GDM1 (cell line): ENCODE results near the gene GFRA1.

Experiments
- DNase-seq: peaks from one replicate; lab custom pipeline; 2025; lab: John Stamatoyannopoulos, UW

Gene GFRA1

DNA sequence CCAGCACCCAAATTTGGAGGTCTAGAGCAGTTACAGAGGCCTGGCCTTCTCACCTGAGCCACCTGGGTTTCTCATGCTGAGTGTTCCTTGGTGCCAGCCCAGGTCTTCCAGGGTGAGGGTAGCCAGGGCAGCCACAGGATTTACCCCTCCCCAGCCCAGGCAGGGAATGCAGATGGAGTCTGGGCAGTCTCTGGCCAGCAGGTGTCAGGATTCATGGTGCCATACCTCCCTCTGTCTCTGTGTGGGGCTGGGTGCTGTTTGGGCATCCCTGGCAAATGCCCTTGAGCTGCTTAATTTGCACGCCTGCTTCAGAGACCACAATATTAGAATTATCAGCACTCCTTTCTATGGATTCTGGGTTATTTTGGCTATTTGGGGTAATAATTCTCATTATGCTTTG, 246.7 kb downstream of the GFRA1 start:
- DNase-seq = no peak

DNA sequence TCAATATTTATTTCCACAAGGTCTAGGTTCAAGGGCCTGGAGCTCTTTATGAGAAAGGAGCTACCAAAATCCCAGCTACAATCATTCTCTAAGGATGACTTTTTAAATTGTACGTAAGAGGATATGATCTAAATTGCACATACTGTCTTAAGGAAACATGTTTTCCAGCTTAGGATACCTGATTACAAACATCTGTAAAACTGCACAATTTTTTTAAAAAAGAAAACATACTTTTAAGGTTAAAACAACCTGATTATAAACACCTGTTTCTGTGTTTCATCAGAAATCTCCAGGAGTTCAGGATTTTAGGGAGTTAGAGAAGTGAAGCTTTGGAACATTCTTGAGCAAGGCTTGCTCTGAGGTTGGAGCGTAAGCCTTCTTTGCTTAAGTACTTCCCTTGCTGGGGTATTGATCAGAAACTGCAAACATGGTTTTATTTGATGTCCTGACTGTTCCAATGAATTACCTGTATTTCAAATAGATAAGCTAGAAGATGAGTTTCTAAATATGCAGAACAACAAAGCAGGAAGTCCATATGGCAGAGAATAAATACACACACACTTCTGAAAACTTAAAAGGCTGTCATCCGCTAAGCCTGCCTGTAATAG, 248.6 kb downstream of the GFRA1 start:
- DNase-seq = no peak

DNA sequence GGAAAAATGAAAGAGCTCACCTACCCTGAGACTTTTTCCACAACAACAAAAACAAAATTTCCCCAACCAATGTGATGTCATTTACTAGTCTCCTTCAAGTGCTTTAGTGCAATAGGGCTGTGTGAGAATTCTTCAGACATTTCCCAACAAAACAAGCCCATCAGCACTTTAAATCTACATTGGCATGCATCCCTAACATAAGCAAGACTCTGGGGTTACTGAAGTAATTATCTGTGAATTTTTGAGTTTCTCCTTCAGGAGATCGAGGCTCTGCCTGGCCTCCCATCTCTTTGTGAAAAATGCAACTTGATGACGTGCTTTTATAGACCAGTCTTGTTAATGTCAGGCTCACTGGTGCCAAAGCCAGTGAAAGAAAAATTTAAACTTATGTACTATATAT, 255.6 kb downstream of the GFRA1 start:
- no peak for DNase-seq

DNA sequence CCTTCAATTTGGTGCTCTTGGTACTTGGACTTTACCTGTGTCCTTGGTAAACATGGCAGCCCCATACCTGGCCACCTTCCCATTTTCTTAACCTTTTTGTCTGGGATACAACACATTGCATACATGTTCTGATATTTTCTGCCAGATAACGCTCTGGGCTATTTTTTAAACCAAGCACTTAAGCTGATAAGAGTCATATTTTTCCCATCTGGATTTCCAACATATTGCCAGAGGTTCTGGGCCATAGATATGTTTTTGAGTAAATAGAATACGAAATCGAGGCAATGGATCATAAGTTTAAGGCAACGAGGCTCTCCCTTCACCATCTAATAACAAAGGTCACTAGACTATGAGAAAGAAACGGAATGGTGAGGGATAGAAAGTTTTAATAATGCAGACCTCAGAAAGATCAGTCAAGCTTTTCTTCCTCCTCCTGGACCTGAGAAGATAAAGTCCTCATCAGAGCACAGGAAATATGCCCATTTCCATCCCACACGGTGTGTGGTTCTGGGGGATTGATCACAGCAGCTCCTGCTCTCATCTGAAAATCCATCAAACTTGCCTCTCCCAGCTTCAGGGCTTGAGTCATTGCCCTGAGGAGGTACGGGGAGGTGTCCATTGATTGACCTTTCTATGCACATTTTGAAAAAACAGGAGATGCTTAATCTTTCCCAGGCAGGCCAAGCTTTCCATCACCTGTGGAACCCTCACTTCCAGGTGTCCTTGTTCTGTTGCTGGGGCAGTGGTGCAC, 257.2 kb downstream of the GFRA1 start:
- no peak for DNase-seq

DNA sequence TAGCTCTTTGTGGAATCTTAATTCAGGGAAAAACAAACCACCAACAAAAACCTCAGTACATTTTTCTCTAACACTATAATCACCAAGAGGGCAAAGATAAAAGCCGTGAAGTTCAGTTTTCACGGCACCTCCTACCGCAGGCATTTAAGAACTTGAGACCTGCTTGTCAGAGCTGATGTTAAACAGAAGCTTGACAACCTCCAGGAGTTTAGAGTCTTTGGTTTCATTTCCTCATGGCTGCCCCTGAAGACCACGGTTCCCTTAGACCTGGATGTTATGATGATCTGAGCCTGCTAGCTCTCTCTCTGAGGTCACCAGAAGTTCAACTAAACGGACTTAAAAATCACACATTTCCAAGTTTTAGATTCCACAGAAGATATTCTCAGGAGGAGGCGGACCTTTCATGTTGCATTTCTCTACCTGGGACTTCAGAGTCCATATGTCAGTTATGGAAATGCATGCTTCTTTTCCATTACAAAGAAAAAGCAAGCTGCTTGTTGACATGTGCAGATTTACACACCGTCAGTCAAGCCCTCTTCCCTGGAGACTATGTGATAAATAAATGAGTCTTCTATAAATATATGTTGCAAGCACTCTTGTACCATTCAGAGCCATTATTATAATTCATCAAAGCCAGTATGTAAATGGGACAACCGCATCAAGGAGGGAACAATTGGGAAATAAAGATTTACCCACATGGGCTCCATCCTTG, 258.0 kb downstream of the GFRA1 start:
- no peak for DNase-seq

DNA sequence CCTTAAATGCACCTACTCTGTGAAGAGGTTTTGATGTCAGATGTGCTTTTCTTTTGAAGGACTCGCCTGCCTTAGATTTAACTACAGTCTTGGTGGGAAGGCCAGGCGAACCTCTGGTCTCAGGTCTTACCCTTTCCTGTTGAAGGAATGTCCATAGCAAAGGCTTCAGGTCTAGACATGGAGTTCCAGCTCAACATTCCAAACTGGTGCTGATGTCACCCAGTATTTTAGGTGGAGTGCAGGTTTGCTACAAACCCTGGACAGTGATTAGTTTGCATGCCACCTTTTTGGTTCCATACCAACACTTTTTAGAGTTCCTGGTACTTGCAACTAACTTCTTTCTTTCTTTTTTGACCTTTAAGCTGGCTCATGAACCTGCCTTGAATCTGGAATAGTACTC, 258.7 kb downstream of the GFRA1 start:
- no peak for DNase-seq

DNA sequence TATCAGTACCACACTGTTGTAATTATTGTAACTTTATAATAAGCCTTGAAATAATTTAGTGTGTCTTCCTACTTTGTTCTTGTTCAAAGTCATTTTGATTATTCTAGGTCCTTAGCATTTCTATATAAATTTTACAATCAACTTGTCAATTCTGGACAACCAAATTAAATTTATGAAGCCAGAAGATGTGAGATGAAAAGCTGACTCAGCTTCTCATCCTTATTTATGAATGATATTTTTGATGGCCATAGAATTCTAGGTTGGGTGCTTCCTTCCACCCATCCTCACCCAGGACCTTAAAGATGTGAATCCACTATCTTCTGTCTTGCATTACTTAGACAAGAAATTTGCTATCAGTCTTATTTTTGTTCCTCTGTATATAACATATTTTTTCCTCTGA, 261.1 kb downstream of the GFRA1 start:
- DNase-seq = no peak

DNA sequence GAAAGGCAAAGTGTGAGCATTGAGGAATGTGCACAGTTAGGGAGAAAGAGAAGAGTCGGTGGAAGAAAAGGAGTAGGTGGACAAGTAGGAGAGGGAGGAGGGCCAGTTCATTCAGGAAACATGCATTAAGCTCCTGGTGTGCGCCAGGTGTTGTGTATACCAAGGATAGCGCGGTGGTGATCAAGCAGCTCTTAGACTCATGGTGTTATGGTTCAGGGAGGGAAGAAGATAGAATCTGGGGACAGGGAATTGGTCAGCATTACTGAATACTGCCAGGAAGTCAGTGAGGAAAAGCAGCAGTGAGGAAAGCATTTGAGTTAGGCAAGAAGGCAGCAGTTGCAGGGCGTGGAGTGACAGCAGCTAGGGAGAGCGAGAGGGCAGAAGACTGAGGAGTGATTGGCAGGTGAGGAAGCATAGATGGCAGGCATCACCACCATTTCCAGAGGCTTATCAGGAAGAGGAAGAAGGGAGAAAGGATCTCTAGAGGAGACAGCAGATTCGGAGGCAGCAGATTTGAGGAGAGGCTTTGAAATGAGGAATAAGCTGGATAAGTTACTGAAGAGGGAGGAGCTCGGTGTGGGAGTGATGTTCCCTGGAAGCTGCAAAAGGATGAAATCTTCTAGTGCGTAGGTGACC, 265.6 kb downstream of the GFRA1 start:
- no peak for DNase-seq
